Fibroblast of skin of left biceps (primary cell): ENCODE measurements around the gene RBAK.
"Not testable (repeated sequence)": the region's sequence is repeated elsewhere in the genome, so short reads cannot be mapped to it uniquely, and the experiment has no call there.

Source experiments
- DNase-seq, 2 experiments: peaks; one replicate each; pipeline ENCODE4 v3.0.0-alpha.2; 2013; ENCODE audit warnings: low read depth in 2 of 2

Gene RBAK

DNA sequence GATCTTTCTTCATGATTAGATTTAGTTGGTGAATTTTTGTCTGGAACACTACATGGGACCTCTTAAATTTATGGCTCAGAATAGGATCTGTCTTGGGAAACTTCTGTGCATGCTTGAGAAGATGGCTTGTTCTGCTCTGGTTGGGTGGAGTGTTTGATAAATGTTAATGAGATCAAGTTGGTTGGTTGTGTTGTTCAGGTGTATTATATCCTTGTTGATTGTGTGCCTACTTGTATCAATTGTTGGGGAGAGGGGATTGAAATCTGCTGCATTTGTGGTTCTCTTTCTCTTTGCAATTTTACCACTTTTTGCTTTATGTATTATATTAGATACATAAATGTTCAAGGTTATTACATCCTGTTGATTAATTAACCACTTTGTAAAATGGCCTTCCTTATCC, 6.1 kb downstream of the RBAK start:
- not testable (repeated sequence) for DNase-seq

DNA sequence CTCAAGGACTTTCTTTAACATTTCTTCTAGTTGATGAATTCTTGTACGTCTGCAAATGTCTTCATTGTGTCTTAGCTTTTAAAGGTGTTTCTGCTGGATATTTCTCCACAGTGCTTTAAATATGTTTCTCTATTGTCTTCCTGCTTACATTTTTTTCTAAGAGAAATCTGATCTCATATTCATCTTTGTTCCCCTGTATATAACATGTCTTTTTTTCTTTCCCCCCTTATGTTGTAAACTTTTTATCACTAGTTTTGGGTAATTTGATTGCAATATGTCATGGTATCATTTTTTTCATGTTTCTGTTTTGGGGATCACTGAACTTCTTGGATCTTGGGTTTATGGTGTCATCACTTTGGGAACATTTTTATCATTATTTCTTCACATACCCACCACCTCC, 7.5 kb downstream of the RBAK start:
- DNase-seq = no peak

DNA sequence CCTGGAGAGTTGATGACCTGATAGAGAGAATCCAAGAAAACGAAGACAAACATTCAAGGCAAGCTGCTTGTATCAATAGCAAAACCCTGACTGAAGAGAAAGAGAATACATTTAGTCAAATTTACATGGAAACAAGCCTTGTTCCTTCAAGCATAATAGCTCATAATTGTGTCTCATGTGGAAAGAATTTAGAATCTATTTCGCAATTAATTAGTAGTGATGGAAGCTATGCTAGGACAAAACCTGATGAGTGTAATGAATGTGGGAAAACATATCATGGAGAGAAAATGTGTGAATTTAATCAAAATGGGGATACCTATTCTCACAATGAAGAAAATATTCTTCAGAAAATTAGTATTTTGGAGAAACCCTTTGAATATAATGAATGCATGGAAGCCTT, 18.0 kb downstream of the RBAK start:
- DNase-seq = no peak

DNA sequence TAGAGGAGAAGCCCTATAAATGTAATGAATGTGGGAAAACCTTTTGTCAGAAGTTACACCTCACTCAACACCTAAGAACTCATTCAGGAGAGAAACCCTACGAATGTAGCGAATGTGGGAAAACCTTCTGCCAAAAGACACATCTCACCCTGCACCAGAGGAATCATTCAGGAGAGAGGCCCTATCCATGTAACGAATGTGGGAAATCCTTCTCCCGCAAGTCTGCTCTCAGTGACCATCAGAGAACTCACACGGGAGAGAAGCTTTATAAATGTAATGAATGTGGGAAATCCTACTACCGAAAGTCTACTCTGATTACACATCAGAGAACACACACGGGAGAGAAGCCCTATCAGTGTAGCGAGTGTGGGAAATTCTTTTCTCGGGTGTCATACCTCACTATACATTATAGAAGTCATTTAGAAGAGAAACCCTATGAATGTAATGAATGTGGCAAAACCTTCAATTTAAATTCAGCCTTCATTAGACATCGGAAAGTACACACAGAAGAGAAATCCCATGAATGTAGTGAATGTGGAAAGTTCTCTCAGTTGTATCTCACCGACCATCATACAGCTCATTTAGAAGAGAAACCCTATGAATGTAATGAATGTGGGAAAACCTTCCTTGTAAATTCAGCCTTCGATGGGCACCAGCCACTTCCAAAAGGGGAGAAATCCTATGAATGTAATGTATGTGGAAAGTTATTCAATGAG, 18.9 kb downstream of the RBAK start:
- no peak for DNase-seq

DNA sequence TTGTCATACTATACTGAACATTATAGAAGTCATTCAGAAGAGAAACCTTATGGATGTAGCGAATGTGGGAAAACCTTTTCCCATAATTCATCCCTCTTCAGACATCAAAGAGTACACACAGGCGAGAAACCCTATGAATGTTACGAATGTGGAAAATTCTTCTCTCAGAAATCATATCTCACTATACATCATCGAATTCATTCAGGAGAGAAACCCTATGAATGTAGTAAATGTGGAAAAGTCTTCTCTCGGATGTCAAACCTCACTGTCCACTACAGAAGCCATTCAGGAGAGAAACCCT, 19.4 kb downstream of the RBAK start:
- DNase-seq = no peak

DNA sequence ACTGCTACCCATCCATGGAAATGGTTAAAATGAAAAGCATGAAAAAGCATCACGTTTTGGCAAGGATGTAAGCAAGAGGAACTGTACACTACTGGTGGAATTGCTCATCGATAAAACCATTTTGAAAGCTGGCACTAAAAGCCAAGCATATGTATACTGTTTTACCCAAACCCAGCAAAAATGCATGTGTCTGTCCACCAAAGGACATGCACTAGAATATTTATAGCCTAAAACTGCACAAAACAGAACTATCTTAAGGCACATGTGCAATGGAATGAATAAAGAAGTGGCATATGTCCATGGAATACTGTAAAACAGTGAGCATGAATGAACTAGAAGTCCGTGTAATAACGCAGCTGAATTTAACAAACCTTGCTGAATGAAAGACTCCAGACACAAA, 22.9 kb downstream of the RBAK start:
- DNase-seq = no peak

DNA sequence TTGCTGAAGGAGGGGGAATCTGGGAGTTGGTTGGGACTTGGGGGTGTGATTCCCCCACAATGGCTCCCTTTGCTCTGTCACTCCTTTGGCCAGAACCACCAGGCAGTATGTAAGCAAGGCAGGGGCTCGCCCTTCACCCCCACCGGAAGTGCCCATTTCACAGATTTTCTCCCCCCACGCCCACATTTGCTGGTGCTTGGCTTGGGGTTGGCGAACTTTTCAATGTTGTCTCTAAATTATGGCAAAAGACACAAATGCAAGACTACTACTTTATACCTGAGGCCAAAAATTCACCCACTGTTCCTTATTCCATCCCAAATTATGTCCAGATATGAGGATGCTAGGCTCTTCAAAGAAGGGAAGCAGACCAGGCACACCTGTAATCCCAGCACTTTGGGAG, 24.5 kb downstream of the RBAK start:
- no peak for DNase-seq

DNA sequence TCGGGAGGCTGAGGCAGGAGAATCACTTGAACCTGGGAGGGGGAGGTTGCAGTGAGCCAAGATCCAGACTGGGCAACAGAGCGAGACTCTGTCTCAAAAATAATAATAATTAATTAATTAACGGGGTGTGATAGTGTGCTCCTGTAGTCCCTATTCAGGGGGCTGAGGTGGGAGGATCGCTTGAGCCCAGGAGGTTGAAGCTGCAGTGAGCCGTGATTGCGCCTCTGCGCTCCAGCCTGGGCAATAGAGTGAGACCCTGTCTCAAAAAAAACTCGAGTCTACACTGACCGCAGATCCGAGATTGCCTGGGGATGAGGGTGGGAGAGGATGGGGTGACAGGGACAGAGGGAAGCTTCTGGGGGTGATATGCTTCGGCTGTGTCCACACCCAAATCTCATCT, 29.5 kb downstream of the RBAK start:
- not testable (repeated sequence) for DNase-seq

DNA sequence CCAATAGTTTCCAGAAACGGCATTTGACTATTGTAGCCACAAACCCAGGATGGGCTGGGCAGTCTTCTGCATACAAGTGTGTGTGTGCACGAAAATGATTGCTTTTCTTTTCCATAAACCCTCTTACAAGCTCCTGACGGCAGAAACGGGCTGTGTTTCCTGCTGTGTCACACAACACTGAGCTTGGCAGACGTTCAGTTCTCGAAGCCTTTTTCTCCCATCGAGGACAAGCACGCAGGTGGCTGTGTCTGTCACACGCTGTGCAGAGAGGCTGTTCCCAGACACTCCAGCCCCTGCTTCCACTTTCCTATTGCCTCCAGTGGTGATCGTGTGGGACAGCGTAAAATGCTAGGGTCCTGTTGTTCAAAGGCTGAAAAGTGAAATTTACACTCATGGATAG, 32.1 kb downstream of the RBAK start:
- no peak for DNase-seq

DNA sequence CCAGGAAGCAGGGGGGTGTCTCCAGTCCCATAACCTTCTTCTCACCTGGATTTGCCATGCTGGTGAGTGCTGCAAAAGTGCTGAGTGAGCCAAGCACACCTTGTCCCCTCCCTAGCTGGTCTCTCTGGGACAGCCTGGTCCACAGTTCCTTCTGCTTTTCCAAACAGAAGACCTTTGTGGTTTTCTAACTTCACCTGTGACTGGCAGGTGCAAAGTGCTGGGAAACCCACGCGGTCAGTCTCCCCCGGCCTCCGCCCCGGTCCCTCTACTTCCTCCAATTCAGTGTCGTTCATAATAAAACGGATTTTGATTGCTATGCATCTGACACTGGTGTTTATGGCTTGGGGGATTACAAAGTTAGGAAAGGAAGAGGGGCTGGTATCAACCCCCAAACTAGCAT, 37.1 kb downstream of the RBAK start:
- no peak for DNase-seq

DNA sequence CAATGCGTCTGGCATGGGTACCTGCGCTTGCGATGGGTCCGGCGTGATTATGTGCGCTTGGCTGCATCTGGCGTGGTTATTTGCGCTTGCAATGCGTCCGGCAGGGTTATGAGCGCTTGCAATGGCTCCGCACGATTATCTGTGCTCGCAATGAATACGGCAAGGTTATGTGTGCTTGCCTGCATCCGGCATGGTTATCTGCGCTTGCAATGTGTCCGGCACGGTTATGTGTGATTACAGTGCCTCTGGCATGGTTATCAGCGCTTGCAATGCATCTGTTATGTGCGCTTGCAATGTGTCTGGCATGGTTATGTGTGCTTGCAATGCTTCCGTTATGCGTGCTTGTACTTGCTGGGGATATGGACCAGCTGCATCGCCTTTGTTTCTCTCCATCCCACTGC, 37.7 kb downstream of the RBAK start:
- DNase-seq = no peak

DNA sequence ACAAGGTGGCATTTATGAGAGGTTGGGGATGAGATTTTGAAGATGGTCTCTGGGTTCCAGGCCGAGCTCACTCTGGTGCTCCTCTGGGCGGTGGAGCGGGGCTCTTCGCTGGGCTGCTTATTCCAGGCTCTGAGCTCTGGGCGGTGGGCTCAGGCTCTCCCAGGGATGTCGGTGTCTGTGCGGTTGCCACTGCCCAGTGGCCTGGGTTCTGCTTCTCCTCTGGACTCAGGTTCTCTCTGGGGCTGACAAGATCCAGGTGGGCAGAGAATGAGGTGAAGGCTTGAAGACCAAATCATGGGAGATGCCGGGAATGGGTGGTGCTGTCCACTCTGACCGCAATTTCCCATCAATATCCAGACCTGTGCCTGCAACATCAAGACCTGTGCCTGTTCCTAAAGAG, 40.6 kb downstream of the RBAK start:
- DNase-seq = no peak

DNA sequence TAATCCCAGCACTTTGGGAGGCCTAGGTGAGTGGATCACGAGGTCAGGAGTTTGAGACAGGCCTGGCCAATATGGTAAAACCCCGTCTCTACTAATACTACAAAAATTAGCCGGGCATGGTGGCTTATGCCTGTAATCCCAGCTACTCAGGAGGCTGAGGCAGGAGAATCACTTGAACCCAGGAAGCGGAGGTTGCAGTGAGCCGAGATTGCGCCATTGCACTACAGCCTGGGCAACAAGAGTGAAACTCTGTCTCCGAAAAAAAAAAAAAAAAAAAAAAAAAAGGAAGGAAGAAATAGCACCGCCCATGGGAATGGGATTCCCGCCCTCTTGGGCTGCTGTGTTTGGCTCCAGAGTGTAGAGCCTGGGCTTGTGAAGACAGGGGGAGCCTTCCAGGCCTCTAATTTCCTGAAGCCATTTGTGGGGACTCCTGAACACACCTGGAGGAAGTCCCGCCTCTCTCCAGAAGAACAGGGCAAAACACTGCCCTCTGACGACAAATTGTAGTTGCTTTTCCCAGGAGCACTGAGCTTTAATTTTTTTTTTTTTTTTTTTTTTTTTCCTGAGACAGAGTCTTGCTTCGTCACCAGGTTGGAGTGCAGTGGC, 42.7 kb downstream of the RBAK start:
- DNase-seq = not testable (repeated sequence)

DNA sequence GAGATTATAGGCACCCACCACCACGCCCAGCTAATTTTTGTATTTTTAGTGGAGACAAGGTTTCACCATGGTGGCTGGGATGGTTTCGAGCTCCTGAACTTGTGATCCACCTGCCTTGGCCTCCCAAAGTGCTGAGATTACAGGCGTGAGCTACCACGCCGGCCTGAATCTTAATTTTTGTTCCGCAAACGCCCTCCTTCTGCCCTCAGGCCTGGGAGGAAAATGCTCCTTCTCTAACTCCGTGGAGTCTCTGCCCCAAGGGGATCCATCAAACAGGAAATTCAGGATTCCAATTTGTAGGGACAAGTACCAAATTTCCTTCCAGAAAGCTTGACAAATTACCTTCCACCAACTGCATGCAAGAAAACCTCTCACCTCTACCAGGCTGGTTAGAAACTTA, 43.2 kb downstream of the RBAK start:
- no peak for DNase-seq

DNA sequence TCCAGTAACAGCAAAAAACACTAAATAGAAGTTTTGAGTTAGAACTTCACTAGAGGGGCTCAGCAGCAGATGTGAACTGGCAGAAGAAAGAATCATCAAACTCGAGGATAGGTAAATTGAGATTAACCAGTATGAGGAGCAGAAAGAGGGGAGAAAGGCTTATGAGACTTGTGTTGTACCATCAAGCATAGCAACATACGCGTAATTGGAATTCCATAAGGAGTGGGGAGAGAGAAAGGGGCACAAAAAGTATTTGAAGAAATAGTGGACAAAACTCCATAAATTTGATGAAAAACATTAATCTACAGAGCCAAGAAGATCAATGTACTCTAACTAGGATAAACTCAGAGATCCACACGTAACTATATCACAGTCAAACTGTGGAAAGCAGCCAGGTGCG, 48.3 kb downstream of the RBAK start:
- DNase-seq = no peak

DNA sequence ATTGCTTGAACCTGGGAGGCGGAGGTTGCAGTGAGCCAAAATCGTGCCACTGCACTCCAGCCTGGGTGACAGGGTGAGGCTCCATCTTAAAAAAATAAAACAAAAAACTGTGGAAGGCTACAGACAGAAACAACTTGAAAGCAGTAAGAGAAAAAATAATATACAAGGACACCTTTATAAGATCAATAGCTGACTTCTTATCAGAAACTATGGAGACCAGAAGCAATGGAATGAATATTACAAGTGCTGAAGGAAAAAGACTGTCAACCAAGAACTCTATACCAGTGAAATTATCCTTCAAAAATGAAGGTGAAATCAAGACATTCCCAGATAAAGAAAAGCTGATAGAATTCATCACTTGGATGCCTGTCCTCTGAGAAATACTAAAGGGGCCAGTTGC, 49.0 kb downstream of the RBAK start:
- no peak for DNase-seq

DNA sequence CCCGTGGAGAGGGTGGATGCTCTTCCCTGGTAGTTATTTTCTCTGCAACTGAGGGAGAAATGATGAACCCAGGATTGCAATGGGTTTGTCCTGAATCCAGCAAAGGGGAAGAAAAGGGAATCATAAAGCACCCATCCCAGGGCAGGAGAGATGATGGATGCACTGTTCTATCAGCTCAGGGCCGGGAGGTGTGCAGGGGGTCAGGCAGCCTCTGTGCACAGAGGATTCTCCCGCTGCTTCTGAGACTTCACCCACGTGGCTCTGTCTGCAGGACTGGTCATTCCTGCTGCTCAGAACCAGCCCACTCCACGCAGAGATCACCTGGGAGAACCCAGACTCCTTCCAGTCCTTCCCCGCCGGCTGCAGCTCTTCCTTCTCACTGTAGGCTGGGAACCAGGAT, 70.7 kb downstream of the RBAK start:
- no peak for DNase-seq

DNA sequence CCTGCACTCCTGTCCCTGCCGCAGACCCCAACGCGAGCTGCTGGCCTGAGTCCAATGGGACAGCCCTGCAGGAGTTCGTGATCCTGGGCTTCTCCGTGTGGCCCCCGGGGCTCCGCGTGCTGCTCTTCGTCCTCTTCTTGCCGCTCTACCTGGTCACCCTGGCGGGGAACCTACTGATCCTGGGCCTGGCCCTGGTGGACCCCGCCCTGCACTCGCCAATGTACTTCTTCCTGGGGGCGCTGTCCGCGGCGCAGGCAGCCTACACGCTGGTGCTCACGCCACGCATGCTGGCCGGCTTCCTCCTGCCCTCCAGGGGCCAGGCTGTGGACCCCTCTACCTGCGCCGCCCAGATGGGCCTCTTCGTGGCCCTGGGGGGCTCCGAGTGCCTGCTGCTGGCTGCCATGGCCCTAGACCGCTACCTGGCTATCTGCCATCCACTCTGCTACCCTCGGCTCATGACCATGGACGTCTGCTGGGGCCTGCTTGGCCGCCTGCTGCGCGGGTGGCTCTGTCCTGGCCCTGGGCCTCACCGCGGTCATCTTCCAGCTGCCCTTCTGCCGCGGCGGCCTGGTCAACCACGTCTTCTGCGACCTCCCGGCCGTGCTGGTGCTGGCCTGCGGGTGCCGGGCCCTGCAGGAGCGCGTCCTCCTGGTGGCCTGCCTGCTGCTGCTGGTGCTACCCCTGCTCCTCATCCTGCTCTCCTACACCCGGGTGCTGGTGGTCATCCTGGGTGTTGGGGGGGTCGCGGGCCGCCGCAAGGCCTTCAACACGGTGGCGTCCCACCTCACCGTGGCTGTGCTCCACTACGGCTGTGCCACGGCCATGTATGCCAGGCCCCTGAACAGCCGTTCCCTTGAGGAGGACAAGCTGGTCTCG, 71.7 kb downstream of the RBAK start:
- no peak for DNase-seq
